Measurements from ENCODE around the gene ARHGAP24.
"Not testable (repeated sequence)": the region's sequence is repeated elsewhere in the genome, so short reads cannot be mapped to it uniquely, and the experiment has no call there.

The ARHGAP24 gene

GRCh38 chr4:85659610-85660218, 184.8 kb downstream of the ARHGAP24 start:
- DNase-seq = no peak

GRCh38 chr4:85666625-85667024, 191.7 kb downstream of the ARHGAP24 start:
- not testable (repeated sequence) for DNase-seq

GRCh38 chr4:85669204-85669603, 194.3 kb downstream of the ARHGAP24 start:
- no peak for DNase-seq

- no peak for DNase-seq
Observed at GRCh38 chr4:85669992-85670548, 195.1 kb downstream of the ARHGAP24 start.

- DNase-seq = no peak
Observed at GRCh38 chr4:85671120-85671519, 196.2 kb downstream of the ARHGAP24 start.

- DNase-seq = no peak
Observed at GRCh38 chr4:85672116-85672515, 197.2 kb downstream of the ARHGAP24 start.

- DNase-seq = no peak
Observed at GRCh38 chr4:85672959-85673358, 198.0 kb downstream of the ARHGAP24 start.

- no peak for DNase-seq
Observed at GRCh38 chr4:85673540-85673939, 198.6 kb downstream of the ARHGAP24 start.

GRCh38 chr4:85675076-85676049, 200.4 kb downstream of the ARHGAP24 start:
- no peak for DNase-seq

GRCh38 chr4:85676050-85676425, 201.1 kb downstream of the ARHGAP24 start:
- DNase-seq = no peak

GRCh38 chr4:85676850-85677590, 202.1 kb downstream of the ARHGAP24 start:
- DNase-seq = no peak

GRCh38 chr4:85681221-85681657, 206.3 kb downstream of the ARHGAP24 start:
- DNase-seq = no peak

GRCh38 chr4:85681921-85682320, 207.0 kb downstream of the ARHGAP24 start:
- DNase-seq = no peak

- no peak for DNase-seq
Observed at GRCh38 chr4:85682391-85682790, 207.4 kb downstream of the ARHGAP24 start.

- DNase-seq = no peak
Observed at GRCh38 chr4:85684676-85685075, 209.7 kb downstream of the ARHGAP24 start.

GRCh38 chr4:85686398-85686797, 211.4 kb downstream of the ARHGAP24 start:
- no peak for DNase-seq

GRCh38 chr4:85688055-85688740, 213.2 kb downstream of the ARHGAP24 start:
- no peak for DNase-seq

GRCh38 chr4:85696661-85697060, 221.7 kb downstream of the ARHGAP24 start:
- DNase-seq = no peak

- DNase-seq = no peak
Observed at GRCh38 chr4:85697854-85698253, 222.9 kb downstream of the ARHGAP24 start.

GRCh38 chr4:85700362-85700761, 225.4 kb downstream of the ARHGAP24 start:
- DNase-seq = no peak

GRCh38 chr4:85701861-85702321, 226.9 kb downstream of the ARHGAP24 start:
- no peak for DNase-seq

GRCh38 chr4:85703096-85703495, 228.1 kb downstream of the ARHGAP24 start:
- DNase-seq = no peak

Measured in activated CD4-positive, alpha-beta T cell treated with anti-CD3 and anti-CD28 coated beads for 1 hour (primary cell).